Activated CD8-positive, alpha-beta memory T cell treated with anti-CD3 and anti-CD28 coated beads for 1 hour (primary cell): ENCODE data around the gene TKTL1.

Source experiments
- DNase-seq, 2 donors: peaks; one replicate each; pipeline ENCODE4 v3.0.0-alpha.2; 2020; ENCODE audit warnings: low read depth in 1 of 2; ENCODE audit errors: extremely low read depth in 1 of 2

The TKTL1 gene

GRCh38 chrX:154374313-154375155 lies 78.9 kb downstream of the TKTL1 start, which contains the start of gene FLNA:
Gene FLNA (minus strand): TSS chrX:154374634. CDS start chrX:154371245, 3,389 bp downstream.
- no peak for DNase-seq

GRCh38 chrX:154375156-154375504 lies 79.5 kb downstream of the TKTL1 start:
- no peak for DNase-seq

- DNase-seq, result no peak
These were observed 81.2 kb downstream of the TKTL1 start for GRCh38 chrX:154376774-154377173.

DNA sequence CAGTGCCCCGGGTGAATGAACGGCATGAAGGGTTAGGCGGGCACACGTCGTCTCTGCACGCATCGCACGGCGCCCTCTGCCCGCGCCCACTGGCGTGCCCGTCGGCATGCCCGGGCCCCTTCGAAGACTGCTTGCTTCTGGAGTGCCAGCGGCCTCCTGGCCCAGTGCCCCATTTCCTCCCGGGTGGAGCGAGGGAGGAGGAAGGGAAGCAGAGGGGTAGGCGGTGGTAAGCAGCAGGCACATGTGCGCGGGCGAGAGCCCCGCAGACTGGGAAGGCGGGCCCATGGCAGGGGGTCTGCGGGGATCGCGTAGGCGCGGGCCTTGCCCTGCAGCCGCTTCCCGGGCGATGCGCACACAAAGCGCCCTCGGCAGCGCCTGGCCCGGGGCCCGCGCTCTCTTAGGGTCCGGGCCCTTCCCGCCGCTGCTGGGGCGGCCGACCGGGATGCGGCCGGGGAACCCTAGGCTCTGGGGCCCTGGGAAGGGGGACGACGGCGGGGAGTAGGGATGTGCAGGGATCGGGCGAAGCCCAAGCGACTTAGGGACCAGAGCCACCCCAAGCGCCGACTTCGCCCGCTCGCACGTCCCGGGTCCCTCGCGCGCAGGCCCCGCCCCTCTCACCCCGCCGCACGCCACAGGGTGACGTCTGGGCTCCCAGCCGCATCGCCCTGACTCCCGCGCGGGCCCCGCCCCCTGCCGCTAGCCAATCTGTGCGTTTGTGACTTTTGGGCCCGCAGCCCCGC lies 82.6 kb downstream of the TKTL1 start:
- DNase-seq, result peak in 1 of 2 donors; percentile 15

DNA sequence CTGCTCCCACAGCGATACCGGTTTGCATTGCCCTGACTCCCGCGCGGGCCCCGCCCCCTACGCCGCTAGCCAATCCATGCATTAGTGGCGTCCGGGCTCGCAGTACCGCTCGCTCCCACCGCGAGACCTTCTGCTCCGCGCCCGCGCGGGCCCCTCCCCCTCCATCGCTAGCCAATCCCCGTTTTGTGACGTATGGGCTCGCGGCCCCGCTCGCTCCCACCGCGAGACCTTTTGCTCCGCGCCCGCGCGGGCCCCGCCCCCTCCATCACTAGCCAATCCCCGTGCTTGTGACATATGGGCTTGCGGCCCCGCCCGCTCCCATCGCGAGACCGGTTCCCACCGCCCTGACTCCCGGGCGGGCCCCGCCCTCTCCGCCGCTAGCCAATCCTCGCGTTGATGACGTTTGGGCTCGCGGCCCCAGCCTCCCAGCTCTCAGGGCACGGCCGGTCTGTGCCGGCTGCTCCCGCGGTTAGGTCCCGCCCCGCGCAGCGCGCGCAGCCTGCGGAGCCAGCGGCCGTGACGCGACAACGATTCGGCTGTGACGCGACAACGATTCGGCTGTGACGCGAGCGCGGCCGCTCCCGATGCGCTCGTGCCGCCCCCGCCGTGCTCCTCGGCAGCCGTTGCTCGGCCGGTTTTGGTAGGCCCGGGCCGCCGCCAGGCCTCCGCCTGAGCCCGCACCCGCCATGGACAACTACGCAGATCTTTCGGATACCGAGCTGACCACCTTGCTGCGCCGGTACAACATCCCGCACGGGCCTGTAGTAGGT lies 83.4 kb downstream of the TKTL1 start, which contains the start of gene EMD:
Gene EMD (plus strand): TSS at position 497 of the 770 bp plus-strand sequence. CDS start 190 bp downstream, at position 687.
- DNase-seq, result peak; percentile 86 to 90

DNA sequence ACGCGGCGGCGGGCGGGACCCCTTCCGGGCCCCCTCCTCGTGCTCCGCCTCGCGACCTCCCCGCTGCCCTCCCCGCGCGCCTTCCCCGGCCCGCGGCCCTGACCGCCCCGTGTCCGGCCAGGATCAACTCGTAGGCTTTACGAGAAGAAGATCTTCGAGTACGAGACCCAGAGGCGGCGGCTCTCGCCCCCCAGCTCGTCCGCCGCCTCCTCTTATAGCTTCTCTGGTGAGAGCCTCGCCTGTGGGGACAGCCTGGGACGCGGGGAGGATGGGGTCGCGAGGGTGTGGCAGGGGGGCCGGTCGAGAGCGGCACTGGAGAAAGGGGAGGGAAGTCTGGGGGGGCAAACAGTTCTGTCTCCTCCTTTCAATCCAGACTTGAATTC lies 84.0 kb downstream of the TKTL1 start:
- DNase-seq, result no peak
